ENCODE measurements around the gene TRNT1. TPM values are rescaled to one million over a fixed set of nuclear protein-coding genes. Genes with fewer than 3 reads are reported as not detected.
A peak's percentile ranks its signal among the peaks of the same experiment; 100 is the strongest.

TRNT1 gene
- polyA plus RNA-seq, 1 donor (not counting 4 experiments of a cell fraction or from before 2014, with no cell fraction given), result 13.0 TPM

- Histone ChIP-seq H3K79me2 (ENCODE audit: control insufficient read depth, insufficient read depth, low read length) (peaks cover 5% of the 10 kb centered on the region), H3K9ac (ENCODE audit: control insufficient read depth, extremely low read depth, insufficient read depth, low read length) (no peak overlapping the region), H3K9me1 (ENCODE audit: control insufficient read depth, extremely low read depth, insufficient read depth, low read length) (no peaks in the 10 kb centered on the region), H3K36me3 (ENCODE audit: control insufficient read depth in 2 of 2, extremely low read depth in 1 of 2, insufficient read depth in 2 of 2, low read length in 2 of 2) (peaks cover 5 to 11% of the 10 kb centered on the region in 2 experiments), H4K20me1 (ENCODE audit: control insufficient read depth, extremely low read depth, insufficient read depth, low read length) (no peaks in the 10 kb centered on the region), H3K4me1 (ENCODE audit: control insufficient read depth, extremely low read depth, insufficient read depth, low read length) (no peaks in the 10 kb centered on the region), H3K4me3 (ENCODE audit: control insufficient read depth in 2 of 3, extremely low read depth in 1 of 3, insufficient read depth in 2 of 3, low read depth in 1 of 3, low read length in 3 of 3) (no peak overlapping the region), H3K27me3 (ENCODE audit: control insufficient read depth, extremely low read depth, insufficient read depth, low read length) (no peaks in the 10 kb centered on the region), H2AFZ (ENCODE audit: control insufficient read depth, low read length) (no peak overlapping the region), H3K4me2 (ENCODE audit: control insufficient read depth, extremely low read depth, insufficient read depth, low read depth, low read length) (no peak overlapping the region), H3K9me3 (ENCODE audit: control insufficient read depth, low read depth, low read length) (no peaks in the 10 kb centered on the region), H3K27ac (ENCODE audit: control insufficient read depth, insufficient read depth, low read length) (no peak overlapping the region)
- DNase-seq (ENCODE audit: low read depth, low spot score) (no peak), FAIRE-seq (no peak)
- dilution Hi-C loops (cut with MboI; ENCODE audit: extremely low pct_ligation_motif_present, low sequenced_read_pairs), result no loop called here
- TF ChIP-seq CTCF (optimal IDR thresholded peaks at IDR 0.05 in 1 of 3, IDR thresholded peaks at IDR 0.05 in 1 of 3, conservative IDR thresholded peaks at IDR 0.05 in 1 of 3; ENCODE audit: extremely low read depth in 1 of 3, insufficient read depth in 2 of 3, low read length in 3 of 3), result peak in 1 of 3 experiments; percentile 35
- TF ChIP-seq EZH2 (IDR thresholded peaks at IDR 0.05; ENCODE audit: low read length), result no peak
Measured at GRCh38 chr3:3170998-3171397, 44.3 kb downstream of the TRNT1 start.

GRCh38 chr3:3172627-3173026 is 45.9 kb downstream of the TRNT1 start:
- no peak overlapping the region for H2AFZ ChIP-seq (ENCODE audit: control insufficient read depth, low read length)
- H3K9ac ChIP-seq (ENCODE audit: control insufficient read depth, extremely low read depth, insufficient read depth, low read length), result no peak overlapping the region
- H3K27me3 ChIP-seq (ENCODE audit: control insufficient read depth, extremely low read depth, insufficient read depth, low read length), result no peaks in the 10 kb centered on the region
- H3K4me2 ChIP-seq (ENCODE audit: control insufficient read depth, extremely low read depth, insufficient read depth, low read depth, low read length), result no peak overlapping the region
- no peak for TF ChIP-seq EZH2 (IDR thresholded peaks at IDR 0.05; ENCODE audit: low read length)
- no peak for FAIRE-seq
- no peaks in the 10 kb centered on the region for H4K20me1 ChIP-seq (ENCODE audit: control insufficient read depth, extremely low read depth, insufficient read depth, low read length)
- no peak overlapping the region for H3K4me3 ChIP-seq (ENCODE audit: control insufficient read depth in 2 of 3, extremely low read depth in 1 of 3, insufficient read depth in 2 of 3, low read depth in 1 of 3, low read length in 3 of 3)
- peaks cover 20% of the 10 kb centered on the region for H3K79me2 ChIP-seq (ENCODE audit: control insufficient read depth, insufficient read depth, low read length)
- DNase-seq (ENCODE audit: low read depth, low spot score), result no peak
- H3K9me1 ChIP-seq (ENCODE audit: control insufficient read depth, extremely low read depth, insufficient read depth, low read length), result no peaks in the 10 kb centered on the region
- no peak overlapping the region for H3K27ac ChIP-seq (ENCODE audit: control insufficient read depth, insufficient read depth, low read length)
- dilution Hi-C loops (cut with MboI; ENCODE audit: extremely low pct_ligation_motif_present, low sequenced_read_pairs), result no loop called here
- no peaks in the 10 kb centered on the region for H3K9me3 ChIP-seq (ENCODE audit: control insufficient read depth, low read depth, low read length)
- H3K4me1 ChIP-seq (ENCODE audit: control insufficient read depth, extremely low read depth, insufficient read depth, low read length), result peaks cover under 1% of the 10 kb centered on the region
- H3K36me3 ChIP-seq (ENCODE audit: control insufficient read depth in 2 of 2, extremely low read depth in 1 of 2, insufficient read depth in 2 of 2, low read length in 2 of 2), result peaks cover 4 to 11% of the 10 kb centered on the region in 2 experiments

All from keratinocyte (primary cell).